Calu3 (cell line): ENCODE results near the gene GASK1A. TPM values are rescaled to one million over a fixed set of nuclear protein-coding genes. Genes with fewer than 3 reads are reported as not detected.

Experiments
- BruUV-seq: library from RNA; stranded (reverse); fragments of 400-500 nt; replicated peaks from 2 replicates; lab custom pipeline; 2021; lab: Mats Ljungman, UMichigan
- CTCF ChIA-PET: fragments of 300-600 bp; sonication (Branson Sonifier 250); formaldehyde crosslinking; loops from one replicate; lab custom pipeline; 2022; ENCODE audit warnings: antibody characterized with exemption; lab: Charles Lee
- DNase-seq: peaks from one replicate; pipeline ENCODE4 v3.0.0; 2022
- H3K27ac Mint-ChIP-seq: one replicate; pipeline ENCODE4 v1.8.0; 2022; ENCODE audit warnings: mixed read lengths; ENCODE audit not compliant: unreplicated experiment
- H3K27me3 Mint-ChIP-seq: one replicate; pipeline ENCODE4 v1.8.0; 2022; ENCODE audit warnings: mixed read lengths; ENCODE audit not compliant: unreplicated experiment
- H3K36me3 Mint-ChIP-seq: one replicate; pipeline ENCODE4 v1.8.0; 2022; ENCODE audit warnings: mild to moderate bottlenecking, moderate library complexity, mixed read lengths; ENCODE audit not compliant: insufficient read depth, unreplicated experiment
- H3K4me1 Mint-ChIP-seq: one replicate; pipeline ENCODE4 v1.8.0; 2022; ENCODE audit warnings: mild to moderate bottlenecking, low read depth, mixed read lengths; ENCODE audit not compliant: unreplicated experiment
- H3K4me3 Mint-ChIP-seq: one replicate; pipeline ENCODE4 v1.8.0; 2022; ENCODE audit warnings: mild to moderate bottlenecking, low read depth, moderate library complexity, mixed read lengths; ENCODE audit not compliant: unreplicated experiment
- H3K9me3 Mint-ChIP-seq: one replicate; pipeline ENCODE4 v1.8.0; 2022; ENCODE audit warnings: low read depth, mixed read lengths; ENCODE audit not compliant: unreplicated experiment
- CTCF ChIP-seq: fragments of 200-600 bp; IDR thresholded peaks from one replicate; pipeline ENCODE4 v1.8.0; 2022; ENCODE audit warnings: antibody characterized with exemption; ENCODE audit not compliant: unreplicated experiment
- intact Hi-C: fragments of 100-400 bp; cut with micrococcal nuclease; formaldehyde crosslinking; loops from one replicate; pipeline ENCODE4 v1.10.0; 2022; ENCODE audit not compliant: unreplicated experiment
- total RNA-seq: library from RNA; stranded (reverse); gene quantifications from 2 replicates; pipeline ENCODE4 v1.2.3, GENCODE V29; 2022

The GASK1A gene
- total RNA-seq, 1 experiment from 2014 or later = 2.3 TPM

- Mint-ChIP-seq H3K36me3 (no peaks in the 10 kb centered on the region), H3K27me3 (peaks cover 7% of the 10 kb centered on the region), H3K4me1 (no peaks in the 10 kb centered on the region), H3K4me3 (no peak overlapping the region), H3K27ac (no peak overlapping the region), H3K9me3 (no peaks in the 10 kb centered on the region)
- CTCF ChIA-PET = no interaction called here
- DNase-seq = no peak
- no TSS peak for BruUV-seq
- intact Hi-C loops = no loop called here
- TF ChIP-seq CTCF = no peak
These were observed 37.9 kb downstream of the GASK1A start for GRCh38 chr3:43017004-43017403.

- H3K27ac Mint-ChIP-seq = no peak overlapping the region
- H3K36me3 Mint-ChIP-seq = no peaks in the 10 kb centered on the region
- no peak for TF ChIP-seq CTCF
- no peaks in the 10 kb centered on the region for H3K4me1 Mint-ChIP-seq
- CTCF ChIA-PET = no interaction called here
- H3K9me3 Mint-ChIP-seq = no peaks in the 10 kb centered on the region
- DNase-seq = no peak
- no TSS peak for BruUV-seq
- peaks cover 9% of the 10 kb centered on the region for H3K27me3 Mint-ChIP-seq
- H3K4me3 Mint-ChIP-seq = no peak overlapping the region
- intact Hi-C loops = no loop called here
These were observed 38.6 kb downstream of the GASK1A start for GRCh38 chr3:43017593-43018195.

GRCh38 chr3:43018246-43018645, 39.1 kb downstream of the GASK1A start:
- CTCF ChIA-PET = no interaction called here
- no peak overlapping the region for H3K27ac Mint-ChIP-seq
- peaks cover 15% of the 10 kb centered on the region for H3K27me3 Mint-ChIP-seq
- no peaks in the 10 kb centered on the region for H3K9me3 Mint-ChIP-seq
- H3K4me1 Mint-ChIP-seq = no peaks in the 10 kb centered on the region
- DNase-seq = no peak
- H3K36me3 Mint-ChIP-seq = no peaks in the 10 kb centered on the region
- intact Hi-C loops = no loop called here
- no peak overlapping the region for H3K4me3 Mint-ChIP-seq
- no peak for TF ChIP-seq CTCF
- no TSS peak for BruUV-seq

GRCh38 chr3:43019006-43019809, 40.1 kb downstream of the GASK1A start:
- Mint-ChIP-seq H3K27me3 (peaks cover 20% of the 10 kb centered on the region), H3K4me1 (no peaks in the 10 kb centered on the region), H3K9me3 (no peaks in the 10 kb centered on the region), H3K27ac (no peak overlapping the region), H3K4me3 (no peak overlapping the region), H3K36me3 (no peaks in the 10 kb centered on the region)
- intact Hi-C loops = no loop called here
- CTCF ChIA-PET = no interaction called here
- TF ChIP-seq CTCF = no peak
- DNase-seq = no peak
- no TSS peak for BruUV-seq
